ENCODE results near the gene PRKCB.

PRKCB gene

DNA sequence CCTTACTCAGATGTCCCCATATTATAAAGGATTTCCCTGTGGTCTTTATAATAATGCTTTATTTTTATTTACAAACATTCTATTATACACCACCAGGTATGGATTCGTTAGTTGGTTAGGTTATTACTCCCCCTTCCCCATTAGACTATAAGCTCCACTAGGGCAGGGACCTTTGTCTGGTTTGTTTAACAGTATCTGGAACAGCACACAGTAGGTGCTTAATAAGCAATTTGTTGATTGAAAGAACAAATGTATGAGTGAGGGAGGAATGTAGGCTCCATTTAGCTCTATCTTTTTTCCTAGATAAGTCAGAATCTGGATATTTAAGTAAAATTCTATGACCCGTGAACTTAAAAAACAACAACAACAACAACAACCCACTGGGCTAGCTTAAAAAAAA is 2.3 kb upstream of the PRKCB start:
- Histone ChIP-seq H3K27ac (ENCODE audit: extremely low read depth, low read depth, low read length) (no peak overlapping the region), H3K9me3 (ENCODE audit: control insufficient read depth, insufficient read depth, low read depth, low read length) (no peaks in the 10 kb centered on the region), H3K4me1 (ENCODE audit: control insufficient read depth, insufficient read depth, low read length) (no peaks in the 10 kb centered on the region; the same call in 1 of the 2 replicates), H3K4me3 (ENCODE audit: low read depth, low read length) (no peak overlapping the region), H3K36me3 (ENCODE audit: control insufficient read depth in 2 of 2, insufficient read depth in 1 of 2, low read length in 2 of 2) (no peaks in the 10 kb centered on the region)
- ChIA-PET CTCF (no interaction called here), POLR2A (no interaction called here)
- no peak for TF ChIP-seq PRDM10 (tag by site-specific recombination; IDR thresholded peaks at IDR 0.05)
- no peak for TF ChIP-seq ZNF426 (tag by site-specific recombination; IDR thresholded peaks at IDR 0.05)
- TF ChIP-seq EGR2 (tag by site-specific recombination; IDR thresholded peaks at IDR 0.05; ENCODE audit: low read depth) = no peak
- TF ChIP-seq ZFHX2 (tag by site-specific recombination; conservative IDR thresholded peaks at IDR 0.05) = no peak
- TF ChIP-seq, protein P1, sequence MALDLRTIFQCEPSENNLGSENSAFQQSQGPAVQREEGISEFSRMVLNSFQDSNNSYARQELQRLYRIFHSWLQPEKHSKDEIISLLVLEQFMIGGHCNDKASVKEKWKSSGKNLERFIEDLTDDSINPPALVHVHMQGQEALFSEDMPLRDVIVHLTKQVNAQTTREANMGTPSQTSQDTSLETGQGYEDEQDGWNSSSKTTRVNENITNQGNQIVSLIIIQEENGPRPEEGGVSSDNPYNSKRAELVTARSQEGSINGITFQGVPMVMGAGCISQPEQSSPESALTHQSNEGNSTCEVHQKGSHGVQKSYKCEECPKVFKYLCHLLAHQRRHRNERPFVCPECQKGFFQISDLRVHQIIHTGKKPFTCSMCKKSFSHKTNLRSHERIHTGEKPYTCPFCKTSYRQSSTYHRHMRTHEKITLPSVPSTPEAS (tag by site-specific recombination; IDR thresholded peaks at IDR 0.05) = no peak
- TF ChIP-seq ZNF623 (tag by site-specific recombination; IDR thresholded peaks at IDR 0.05) = no peak
- no peak for TF ChIP-seq ZNF223 (tag by site-specific recombination; IDR thresholded peaks at IDR 0.05)

- Histone ChIP-seq H3K27ac (ENCODE audit: extremely low read depth, low read depth, low read length) (no peak overlapping the region), H3K4me1 (ENCODE audit: control insufficient read depth, insufficient read depth, low read length) (no peaks in the 10 kb centered on the region; the same call in 1 of the 2 replicates), H3K9me3 (ENCODE audit: control insufficient read depth, insufficient read depth, low read depth, low read length) (no peaks in the 10 kb centered on the region), H3K4me3 (ENCODE audit: low read depth, low read length) (no peak overlapping the region), H3K36me3 (ENCODE audit: control insufficient read depth in 2 of 2, insufficient read depth in 1 of 2, low read length in 2 of 2) (no peaks in the 10 kb centered on the region)
- ChIA-PET CTCF (interaction anchor here (0.7 to 1.0 kb wide), 2 partner anchors 14 to 31 kb away, joined by 3 read pairs; no protein-coding TSS in a partner anchor), POLR2A (no interaction called here)
- no peak for TF ChIP-seq ZBTB7A (tag by site-specific recombination; IDR thresholded peaks at IDR 0.05; ENCODE audit: low read depth)
- TF ChIP-seq ZNF580 (tag by site-specific recombination; IDR thresholded peaks at IDR 0.05) = no peak
- TF ChIP-seq, protein P1 (tag by site-specific recombination; IDR thresholded peaks at IDR 0.05) = no peak
- 0 out of 2 replicates have a peak, but pooled peaks have one; percentile 21 for TF ChIP-seq GLIS1 (tag by site-specific recombination; IDR thresholded peaks at IDR 0.05)
- TF ChIP-seq BCL11B (tag by site-specific recombination; IDR thresholded peaks at IDR 0.05; ENCODE audit: low read depth) = no peak
- TF ChIP-seq OSR2 (tag by site-specific recombination; IDR thresholded peaks at IDR 0.05) = no peak
- TF ChIP-seq ZBTB20 (tag by site-specific recombination; IDR thresholded peaks at IDR 0.05) = no peak
- TF ChIP-seq ZBTB17 (tag by site-specific recombination; IDR thresholded peaks at IDR 0.05) = no peak
- TF ChIP-seq ZNF121 (tag by site-specific recombination; IDR thresholded peaks at IDR 0.05) = no peak
Observed at GRCh38 chr16:23833960-23834685, 1.7 kb upstream of the PRKCB start.

- Histone ChIP-seq H3K36me3 (ENCODE audit: control insufficient read depth in 2 of 2, insufficient read depth in 1 of 2, low read length in 2 of 2) (no peaks in the 10 kb centered on the region), H3K27ac (ENCODE audit: extremely low read depth, low read depth, low read length) (no peak overlapping the region), H3K4me1 (ENCODE audit: control insufficient read depth, insufficient read depth, low read length) (no peaks in the 10 kb centered on the region; the same call in 1 of the 2 replicates), H3K4me3 (ENCODE audit: low read depth, low read length) (peak overlapping the region; percentile 53), H3K9me3 (ENCODE audit: control insufficient read depth, insufficient read depth, low read depth, low read length) (no peaks in the 10 kb centered on the region)
- POLR2A ChIA-PET = no interaction called here
- CTCF ChIA-PET = no interaction called here
- TF ChIP-seq ZNF830 (tag by site-specific recombination; IDR thresholded peaks at IDR 0.05; ENCODE audit: low read depth) (no peak), MEIS1 (CRISPR knock-in tag; IDR thresholded peaks at IDR 0.05; ENCODE audit: borderline replicate concordance) (no peak), SCRT2 (tag by site-specific recombination; IDR thresholded peaks at IDR 0.05) (no peak), ZBTB26 (tag by site-specific recombination; optimal IDR thresholded peaks at IDR 0.05) (peak; percentile 74)
- TF ChIP-seq, protein P2, sequence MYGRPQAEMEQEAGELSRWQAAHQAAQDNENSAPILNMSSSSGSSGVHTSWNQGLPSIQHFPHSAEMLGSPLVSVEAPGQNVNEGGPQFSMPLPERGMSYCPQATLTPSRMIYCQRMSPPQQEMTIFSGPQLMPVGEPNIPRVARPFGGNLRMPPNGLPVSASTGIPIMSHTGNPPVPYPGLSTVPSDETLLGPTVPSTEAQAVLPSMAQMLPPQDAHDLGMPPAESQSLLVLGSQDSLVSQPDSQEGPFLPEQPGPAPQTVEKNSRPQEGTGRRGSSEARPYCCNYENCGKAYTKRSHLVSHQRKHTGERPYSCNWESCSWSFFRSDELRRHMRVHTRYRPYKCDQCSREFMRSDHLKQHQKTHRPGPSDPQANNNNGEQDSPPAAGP (tag by site-specific recombination; IDR thresholded peaks at IDR 0.05) = no peak
- TF ChIP-seq, protein P3, sequence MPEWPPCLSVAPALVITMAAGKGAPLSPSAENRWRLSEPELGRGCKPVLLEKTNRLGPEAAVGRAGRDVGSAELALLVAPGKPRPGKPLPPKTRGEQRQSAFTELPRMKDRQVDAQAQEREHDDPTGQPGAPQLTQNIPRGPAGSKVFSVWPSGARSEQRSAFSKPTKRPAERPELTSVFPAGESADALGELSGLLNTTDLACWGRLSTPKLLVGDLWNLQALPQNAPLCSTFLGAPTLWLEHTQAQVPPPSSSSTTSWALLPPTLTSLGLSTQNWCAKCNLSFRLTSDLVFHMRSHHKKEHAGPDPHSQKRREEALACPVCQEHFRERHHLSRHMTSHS (tag by site-specific recombination; IDR thresholded peaks at IDR 0.05) = no peak
Observed at GRCh38 chr16:23836078-23836403, 258 bp downstream of the PRKCB start.

Measured in HEK293 (cell line).